Measurements from ENCODE around the gene IL18BP. TPM values are rescaled to one million over a fixed set of nuclear protein-coding genes. Genes with fewer than 3 reads are reported as not detected.

The IL18BP gene
- total and polyA plus RNA-seq, 2 of the 13 experiments (the other 11 are each of a cell fraction or from before 2014, with no cell fraction given) = 4.1 to 12.8 TPM

DNA sequence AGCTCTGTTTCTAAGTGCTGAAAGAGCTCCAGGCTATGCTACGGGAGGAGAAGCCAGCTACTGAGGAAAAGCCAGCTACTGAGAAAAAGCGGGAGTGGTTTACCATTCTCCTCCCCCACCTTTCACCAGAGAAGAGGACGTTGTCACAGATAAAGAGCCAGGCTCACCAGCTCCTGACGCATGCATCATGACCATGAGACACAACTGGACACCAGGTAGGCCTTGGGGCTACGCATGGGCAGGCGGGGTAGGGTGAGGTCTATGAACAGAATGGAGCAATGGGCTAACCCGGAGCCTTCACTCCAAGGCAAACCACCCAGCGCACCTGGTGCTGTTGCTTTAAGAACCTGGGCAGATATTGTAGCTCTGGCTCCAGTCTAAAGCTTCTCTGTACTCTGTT is 1.1 kb downstream of the IL18BP start:
- Histone ChIP-seq H2AFZ (ENCODE audit: low read length) (no peak overlapping the region), H3K27ac (ENCODE audit: extremely low read length, insufficient read depth, low read length) (no peak overlapping the region), H3K4me1 (ENCODE audit: insufficient read depth, low read length) (no peaks in the 10 kb centered on the region), H3K27me3 (ENCODE audit: control insufficient read depth in 1 of 2, insufficient read depth in 2 of 2, low read length in 2 of 2) (no peaks in the 10 kb centered on the region), H3K4me3 (replicated peaks in 1 of 3; ENCODE audit: insufficient read depth in 1 of 3, low read depth in 2 of 3, low read length in 3 of 3) (no peak overlapping the region), H3K36me3 (replicated peaks in 1 of 2; ENCODE audit: control insufficient read depth in 1 of 2, insufficient read depth in 2 of 2, low read length in 2 of 2) (peaks cover 23 to 64% of the 10 kb centered on the region in 2 experiments), H3K4me2 (ENCODE audit: low read depth, low read length) (no peak overlapping the region), H3K79me2 (ENCODE audit: insufficient read depth, low read length) (no peaks in the 10 kb centered on the region), H4K20me1 (ENCODE audit: insufficient read depth, low read length) (no peaks in the 10 kb centered on the region), H3K9me3 (ENCODE audit: low read length) (no peaks in the 10 kb centered on the region), H3K9ac (ENCODE audit: insufficient read depth, low read depth, low read length) (no peak overlapping the region)
- ChIA-PET CTCF (ENCODE audit: low intra/inter-chr PET ratio, low total read pairs) (no interaction called here), POLR2A (no interaction called here)
- in situ Hi-C loops (cut with HindIII; ENCODE audit: extremely low pct_ligation_motif_present, low pct_unique_long_range_greater_than_20kb) = no loop called here
- DNase-seq (ENCODE audit: low spot score) (no peak), FAIRE-seq (no peak), ATAC-seq (no peak)
- 93% methylated on average over 7 of the region's 8 CpGs for WGBS (ENCODE audit: low lambda C conversion rate)
- TF ChIP-seq ZC3H13 (CRISPR knock-in tag; IDR thresholded peaks at IDR 0.05) = no peak
- no peak for TF ChIP-seq NFRKB (IDR thresholded peaks at IDR 0.05)
- no peak for TF ChIP-seq ZNF546 (CRISPR knock-in tag; conservative IDR thresholded peaks at IDR 0.05)
- no peak for TF ChIP-seq ASH2L (IDR thresholded peaks at IDR 0.05; ENCODE audit: insufficient read length, low read depth, low read length)
- no peak for TF ChIP-seq SMAD3 (CRISPR knock-in tag; IDR thresholded peaks at IDR 0.05)
- no peak for TF ChIP-seq SCMH1 (CRISPR knock-in tag; IDR thresholded peaks at IDR 0.05; ENCODE audit: borderline replicate concordance)
- no peak for TF ChIP-seq PCBP1 (IDR thresholded peaks at IDR 0.05; ENCODE audit: borderline replicate concordance, low read depth, low read length)
- no peak for TF ChIP-seq SAFB2 (CRISPR knock-in tag; IDR thresholded peaks at IDR 0.05; ENCODE audit: borderline replicate concordance, low read depth)
- TF ChIP-seq ATM (IDR thresholded peaks at IDR 0.05; ENCODE audit: borderline replicate concordance) = no peak
- no peak for TF ChIP-seq KDM4B (CRISPR knock-in tag; IDR thresholded peaks at IDR 0.05)
- TF ChIP-seq, protein P1, sequence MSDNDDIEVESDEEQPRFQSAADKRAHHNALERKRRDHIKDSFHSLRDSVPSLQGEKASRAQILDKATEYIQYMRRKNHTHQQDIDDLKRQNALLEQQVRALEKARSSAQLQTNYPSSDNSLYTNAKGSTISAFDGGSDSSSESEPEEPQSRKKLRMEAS (IDR thresholded peaks at IDR 0.05) = no peak
- no peak for TF ChIP-seq ZNF225 (CRISPR knock-in tag; IDR thresholded peaks at IDR 0.05)
- no peak for TF ChIP-seq HDAC6 (IDR thresholded peaks at IDR 0.05; ENCODE audit: low read depth, low read length)
- TF ChIP-seq, protein P2, sequence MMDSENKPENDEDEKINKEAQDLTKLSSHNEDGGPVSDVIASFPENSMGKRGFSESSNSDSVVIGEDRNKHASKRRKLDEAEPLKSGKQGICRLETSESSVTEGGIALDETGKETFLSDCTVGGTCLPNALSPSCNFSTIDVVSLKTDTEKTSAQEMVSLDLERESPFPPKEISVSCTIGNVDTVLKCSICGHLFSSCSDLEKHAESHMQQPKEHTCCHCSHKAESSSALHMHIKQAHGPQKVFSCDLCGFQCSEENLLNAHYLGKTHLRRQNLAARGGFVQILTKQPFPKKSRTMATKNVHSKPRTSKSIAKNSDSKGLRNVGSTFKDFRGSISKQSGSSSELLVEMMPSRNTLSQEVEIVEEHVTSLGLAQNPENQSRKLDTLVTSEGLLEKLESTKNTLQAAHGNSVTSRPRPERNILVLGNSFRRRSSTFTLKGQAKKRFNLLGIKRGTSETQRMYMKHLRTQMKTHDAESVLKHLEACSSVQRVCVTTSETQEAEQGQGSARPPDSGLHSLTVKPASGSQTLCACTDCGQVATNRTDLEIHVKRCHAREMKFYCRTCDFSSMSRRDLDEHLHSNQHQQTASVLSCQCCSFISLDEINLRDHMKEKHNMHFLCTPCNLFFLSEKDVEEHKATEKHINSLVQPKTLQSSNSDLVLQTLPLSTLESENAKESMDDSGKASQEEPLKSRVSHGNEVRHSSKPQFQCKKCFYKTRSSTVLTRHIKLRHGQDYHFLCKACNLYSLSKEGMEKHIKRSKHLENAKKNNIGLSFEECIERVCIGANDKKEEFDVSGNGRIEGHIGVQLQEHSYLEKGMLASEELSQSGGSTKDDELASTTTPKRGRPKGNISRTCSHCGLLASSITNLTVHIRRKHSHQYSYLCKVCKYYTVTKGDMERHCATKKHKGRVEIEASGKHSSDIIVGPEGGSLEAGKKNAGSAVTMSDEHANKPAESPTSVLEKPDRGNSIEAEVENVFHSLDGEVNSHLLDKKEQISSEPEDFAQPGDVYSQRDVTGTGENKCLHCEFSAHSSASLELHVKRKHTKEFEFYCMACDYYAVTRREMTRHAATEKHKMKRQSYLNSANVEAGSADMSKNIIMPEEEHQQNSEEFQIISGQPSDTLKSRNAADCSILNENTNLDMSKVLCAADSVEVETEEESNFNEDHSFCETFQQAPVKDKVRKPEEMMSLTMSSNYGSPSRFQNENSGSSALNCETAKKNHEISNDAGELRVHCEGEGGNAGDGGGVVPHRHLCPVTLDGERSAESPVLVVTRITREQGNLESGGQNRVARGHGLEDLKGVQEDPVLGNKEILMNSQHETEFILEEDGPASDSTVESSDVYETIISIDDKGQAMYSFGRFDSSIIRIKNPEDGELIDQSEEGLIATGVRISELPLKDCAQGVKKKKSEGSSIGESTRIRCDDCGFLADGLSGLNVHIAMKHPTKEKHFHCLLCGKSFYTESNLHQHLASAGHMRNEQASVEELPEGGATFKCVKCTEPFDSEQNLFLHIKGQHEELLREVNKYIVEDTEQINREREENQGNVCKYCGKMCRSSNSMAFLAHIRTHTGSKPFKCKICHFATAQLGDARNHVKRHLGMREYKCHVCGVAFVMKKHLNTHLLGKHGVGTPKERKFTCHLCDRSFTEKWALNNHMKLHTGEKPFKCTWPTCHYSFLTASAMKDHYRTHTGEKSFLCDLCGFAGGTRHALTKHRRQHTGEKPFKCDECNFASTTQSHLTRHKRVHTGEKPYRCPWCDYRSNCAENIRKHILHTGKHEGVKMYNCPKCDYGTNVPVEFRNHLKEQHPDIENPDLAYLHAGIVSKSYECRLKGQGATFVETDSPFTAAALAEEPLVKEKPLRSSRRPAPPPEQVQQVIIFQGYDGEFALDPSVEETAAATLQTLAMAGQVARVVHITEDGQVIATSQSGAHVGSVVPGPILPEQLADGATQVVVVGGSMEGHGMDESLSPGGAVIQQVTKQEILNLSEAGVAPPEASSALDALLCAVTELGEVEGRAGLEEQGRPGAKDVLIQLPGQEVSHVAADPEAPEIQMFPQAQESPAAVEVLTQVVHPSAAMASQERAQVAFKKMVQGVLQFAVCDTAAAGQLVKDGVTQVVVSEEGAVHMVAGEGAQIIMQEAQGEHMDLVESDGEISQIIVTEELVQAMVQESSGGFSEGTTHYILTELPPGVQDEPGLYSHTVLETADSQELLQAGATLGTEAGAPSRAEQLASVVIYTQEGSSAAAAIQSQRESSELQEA (CRISPR knock-in tag; IDR thresholded peaks at IDR 0.05; ENCODE audit: not compliant biosample characterization) = no peak
- TF ChIP-seq HNRNPH1 (optimal IDR thresholded peaks at IDR 0.05; ENCODE audit: low read depth, low read length) = no peak
- no TSS peak for BruUV-seq (replicated peaks)
- intact Hi-C loops (cut with micrococcal nuclease; ENCODE audit: unreplicated experiment) = no loop called here
